Measurements from ENCODE around the gene SEL1L3.

Gene SEL1L3

DNA sequence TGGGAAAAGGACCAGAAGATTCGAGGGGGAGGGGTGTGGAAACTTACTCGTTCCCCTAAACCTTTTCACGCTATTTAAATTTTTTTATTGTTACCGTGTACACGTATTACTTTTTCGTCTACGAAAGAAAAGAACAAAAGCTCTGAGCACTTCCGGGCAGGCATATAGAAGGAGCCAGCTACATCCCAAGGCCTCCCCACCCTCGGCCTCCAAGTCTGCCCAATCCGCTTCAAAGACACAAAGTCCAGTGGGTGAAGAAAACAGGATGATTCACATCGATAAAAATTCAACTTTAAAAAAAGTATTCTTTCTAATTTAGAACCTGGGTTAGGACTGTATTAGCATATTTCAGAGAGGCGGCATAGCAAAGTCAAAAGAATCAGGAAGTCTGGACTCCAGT is 23.1 kb downstream of the SEL1L3 start:
- H3K4me2 ChIP-seq (ENCODE audit: low read length): no peak overlapping the region
- no peaks in the 10 kb centered on the region for H3K27me3 ChIP-seq (ENCODE audit: control insufficient read depth, insufficient read depth, low read length)
- H3K27ac ChIP-seq: no peak overlapping the region
- H3K9ac ChIP-seq: no peak overlapping the region
- H3K9me3 ChIP-seq (ENCODE audit: control insufficient read depth, low read length): no peaks in the 10 kb centered on the region
- H3K4me3 ChIP-seq (ENCODE audit: low read depth, low read length): no peak overlapping the region
- H3K4me1 ChIP-seq: no peaks in the 10 kb centered on the region
- TF ChIP-seq, protein P1, sequence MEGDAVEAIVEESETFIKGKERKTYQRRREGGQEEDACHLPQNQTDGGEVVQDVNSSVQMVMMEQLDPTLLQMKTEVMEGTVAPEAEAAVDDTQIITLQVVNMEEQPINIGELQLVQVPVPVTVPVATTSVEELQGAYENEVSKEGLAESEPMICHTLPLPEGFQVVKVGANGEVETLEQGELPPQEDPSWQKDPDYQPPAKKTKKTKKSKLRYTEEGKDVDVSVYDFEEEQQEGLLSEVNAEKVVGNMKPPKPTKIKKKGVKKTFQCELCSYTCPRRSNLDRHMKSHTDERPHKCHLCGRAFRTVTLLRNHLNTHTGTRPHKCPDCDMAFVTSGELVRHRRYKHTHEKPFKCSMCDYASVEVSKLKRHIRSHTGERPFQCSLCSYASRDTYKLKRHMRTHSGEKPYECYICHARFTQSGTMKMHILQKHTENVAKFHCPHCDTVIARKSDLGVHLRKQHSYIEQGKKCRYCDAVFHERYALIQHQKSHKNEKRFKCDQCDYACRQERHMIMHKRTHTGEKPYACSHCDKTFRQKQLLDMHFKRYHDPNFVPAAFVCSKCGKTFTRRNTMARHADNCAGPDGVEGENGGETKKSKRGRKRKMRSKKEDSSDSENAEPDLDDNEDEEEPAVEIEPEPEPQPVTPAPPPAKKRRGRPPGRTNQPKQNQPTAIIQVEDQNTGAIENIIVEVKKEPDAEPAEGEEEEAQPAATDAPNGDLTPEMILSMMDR (IDR thresholded peaks at IDR 0.05): no peak
- H2AFZ ChIP-seq: no peak overlapping the region
- peaks cover 7% of the 10 kb centered on the region for H3K79me2 ChIP-seq
- no peaks in the 10 kb centered on the region for H3K36me3 ChIP-seq (ENCODE audit: control insufficient read depth, insufficient read depth, low read length)

DNA sequence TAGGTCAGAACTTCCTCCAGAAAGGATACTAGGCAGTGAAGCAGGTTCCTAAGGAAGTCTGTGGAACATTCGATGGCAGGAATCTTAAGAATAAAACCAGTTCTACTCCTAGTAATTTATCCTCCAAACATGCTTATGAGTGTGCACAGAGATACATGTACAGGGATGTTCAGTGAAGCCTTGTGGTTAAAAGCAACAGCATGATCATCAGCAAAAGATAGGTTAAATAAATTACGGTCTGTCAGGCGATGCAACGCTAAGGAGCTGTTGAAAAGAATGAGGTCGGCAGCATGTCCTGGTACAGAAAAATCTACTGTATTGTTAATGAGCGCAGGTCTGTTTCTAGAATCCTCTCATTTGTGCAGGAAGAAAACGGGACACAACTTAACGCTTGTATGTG is 23.6 kb downstream of the SEL1L3 start:
- Histone ChIP-seq H3K79me2 (peaks cover 7% of the 10 kb centered on the region), H3K4me2 (ENCODE audit: low read length) (no peak overlapping the region), H3K27ac (no peak overlapping the region), H3K9me3 (ENCODE audit: control insufficient read depth, low read length) (no peaks in the 10 kb centered on the region), H3K4me3 (ENCODE audit: low read depth, low read length) (no peak overlapping the region), H2AFZ (no peak overlapping the region), H3K27me3 (ENCODE audit: control insufficient read depth, insufficient read depth, low read length) (no peaks in the 10 kb centered on the region), H3K4me1 (no peaks in the 10 kb centered on the region), H3K9ac (no peak overlapping the region), H3K36me3 (ENCODE audit: control insufficient read depth, insufficient read depth, low read length) (no peaks in the 10 kb centered on the region)
- TF ChIP-seq, protein P1 (IDR thresholded peaks at IDR 0.05): no peak

DNA sequence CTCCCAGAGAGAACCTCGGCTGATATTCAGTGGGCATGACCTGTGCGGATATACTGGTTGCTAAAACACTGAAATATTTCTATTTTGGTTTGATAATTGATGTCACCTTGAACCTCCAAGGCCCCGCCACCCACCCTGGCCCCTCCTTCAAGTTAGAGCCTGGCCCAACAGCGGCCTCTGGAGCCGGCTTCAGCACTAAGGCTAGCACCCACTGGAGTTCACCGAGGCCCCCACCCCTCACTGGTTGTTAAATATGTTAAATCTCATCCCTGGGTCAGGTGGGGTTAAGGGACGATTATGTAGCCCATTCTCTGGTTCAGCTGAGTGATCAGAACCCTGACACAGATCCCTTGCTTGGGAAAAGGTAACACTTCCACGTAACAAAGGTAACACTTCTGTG is 24.3 kb downstream of the SEL1L3 start:
- H3K4me1 ChIP-seq: no peaks in the 10 kb centered on the region

DNA sequence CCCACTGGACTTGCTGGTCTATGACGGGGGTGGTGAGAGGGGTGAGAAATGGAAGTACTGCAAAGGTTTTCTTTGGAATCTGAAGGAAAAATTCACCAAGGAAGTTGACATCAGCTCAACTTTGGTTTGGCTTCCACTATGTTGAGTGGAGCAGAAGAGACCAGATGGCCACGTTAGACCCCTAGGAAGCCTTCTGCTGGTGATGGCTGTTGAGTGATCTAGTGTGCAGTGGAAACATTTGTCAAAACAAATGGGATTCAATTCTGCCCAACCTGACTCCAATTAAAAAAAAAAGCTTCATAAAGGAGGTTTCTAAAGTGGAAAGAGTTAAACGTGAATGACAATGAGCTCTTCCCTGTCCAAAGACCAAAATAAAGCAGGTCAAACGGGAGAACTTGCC is 25.7 kb downstream of the SEL1L3 start:
- H3K9ac ChIP-seq: no peak overlapping the region
- H3K9me3 ChIP-seq (ENCODE audit: control insufficient read depth, low read length): no peaks in the 10 kb centered on the region
- H3K4me2 ChIP-seq (ENCODE audit: low read length): no peak overlapping the region
- no peak overlapping the region for H3K27ac ChIP-seq
- no peaks in the 10 kb centered on the region for H3K36me3 ChIP-seq (ENCODE audit: control insufficient read depth, insufficient read depth, low read length)
- H3K79me2 ChIP-seq: peaks cover 2% of the 10 kb centered on the region
- no peak overlapping the region for H3K4me3 ChIP-seq (ENCODE audit: low read depth, low read length)
- no peaks in the 10 kb centered on the region for H3K27me3 ChIP-seq (ENCODE audit: control insufficient read depth, insufficient read depth, low read length)
- TF ChIP-seq, protein P1 (IDR thresholded peaks at IDR 0.05): no peak
- no peaks in the 10 kb centered on the region for H3K4me1 ChIP-seq
- no peak overlapping the region for H2AFZ ChIP-seq

More for the DNA sequence above, 24.3 kb downstream of the SEL1L3 start:
- Histone ChIP-seq H3K36me3 (ENCODE audit: control insufficient read depth, insufficient read depth, low read length) (no peaks in the 10 kb centered on the region), H3K9ac (no peak overlapping the region), H3K79me2 (peaks cover 7% of the 10 kb centered on the region), H3K4me2 (ENCODE audit: low read length) (no peak overlapping the region), H3K27ac (no peak overlapping the region), H3K9me3 (ENCODE audit: control insufficient read depth, low read length) (no peaks in the 10 kb centered on the region), H2AFZ (no peak overlapping the region), H3K4me3 (ENCODE audit: low read depth, low read length) (no peak overlapping the region), H3K27me3 (ENCODE audit: control insufficient read depth, insufficient read depth, low read length) (no peaks in the 10 kb centered on the region)
- TF ChIP-seq, protein P1 (IDR thresholded peaks at IDR 0.05): no peak

DNA sequence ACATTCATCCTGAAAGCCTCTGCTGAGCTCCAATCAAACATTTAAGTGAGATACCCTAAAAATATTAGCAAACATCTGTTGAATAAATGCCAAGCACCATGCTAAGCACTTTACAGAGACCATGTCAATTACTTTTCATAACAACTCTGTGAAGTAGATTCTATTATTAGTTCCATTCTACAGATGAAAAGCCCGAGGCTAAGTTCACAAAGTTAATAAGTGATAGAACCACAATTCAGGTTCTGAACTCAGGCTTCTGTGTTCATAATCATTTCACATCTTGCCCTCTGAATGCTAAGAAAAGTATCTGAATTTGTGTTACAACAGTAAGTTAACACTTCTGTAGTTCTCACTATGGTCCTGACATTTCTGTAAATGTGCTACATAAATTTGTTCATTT is 27.4 kb downstream of the SEL1L3 start:
- H3K27me3 ChIP-seq (ENCODE audit: control insufficient read depth, insufficient read depth, low read length): no peaks in the 10 kb centered on the region
- TF ChIP-seq, protein P1 (IDR thresholded peaks at IDR 0.05): no peak

More for the DNA sequence above, 27.4 kb downstream of the SEL1L3 start:
- no peaks in the 10 kb centered on the region for H3K4me1 ChIP-seq
- H3K4me3 ChIP-seq (ENCODE audit: low read depth, low read length): no peak overlapping the region
- H3K79me2 ChIP-seq: no peaks in the 10 kb centered on the region
- H3K9me3 ChIP-seq (ENCODE audit: control insufficient read depth, low read length): no peaks in the 10 kb centered on the region
- H3K36me3 ChIP-seq (ENCODE audit: control insufficient read depth, insufficient read depth, low read length): no peaks in the 10 kb centered on the region
- H3K9ac ChIP-seq: no peak overlapping the region
- H3K27ac ChIP-seq: no peak overlapping the region
- H2AFZ ChIP-seq: no peak overlapping the region
- H3K4me2 ChIP-seq (ENCODE audit: low read length): no peak overlapping the region
